Endothelial cell of umbilical vein (primary cell): ENCODE results near the gene CDIPT.

ENCODE experiments used
- CTCF ChIP-seq, 2 donors: IDR thresholded peaks; 1 replicate in 1 of 2; 2 replicates in 1 of 2; pipeline ENCODE4 v1.5.1; 2011; ENCODE audit warnings: low read length in 2 of 2, mild to moderate bottlenecking in 2 of 2, moderate library complexity in 2 of 2, control low read depth in 1 of 2, inconsistent platforms in 1 of 2, low read depth in 1 of 2; ENCODE audit not compliant: insufficient read depth in 1 of 2; ENCODE audit errors: extremely low read depth in 1 of 2
- EZH2 ChIP-seq: IDR thresholded peaks from 2 replicates; pipeline ENCODE4 v1.6.1; 2012; ENCODE audit warnings: borderline replicate concordance, low read depth, mild to moderate bottlenecking, moderate library complexity, low read length, inconsistent platforms; ENCODE audit not compliant: severe bottlenecking
- JUN ChIP-seq: IDR thresholded peaks from 2 replicates; pipeline ENCODE4 v1.6.1; 2011; ENCODE audit warnings: borderline replicate concordance, low read depth; ENCODE audit not compliant: insufficient read length, insufficient read depth
- POLR2A ChIP-seq: IDR thresholded peaks from 2 replicates; pipeline ENCODE4 v1.6.1; 2012; ENCODE audit warnings: low read depth, mild to moderate bottlenecking, control low read depth, low read length
- POLR2AphosphoS5 ChIP-seq: IDR thresholded peaks from 2 replicates; pipeline ENCODE4 v1.6.1; 2012; ENCODE audit warnings: low read depth, mild to moderate bottlenecking, control low read depth, low read length, moderate library complexity; ENCODE audit not compliant: insufficient read depth
- TF ChIP-seq, protein P1 (sequence below): IDR thresholded peaks from 2 replicates; pipeline ENCODE4 v1.6.1; 2011; ENCODE audit not compliant: insufficient read depth, insufficient read length

DNA sequence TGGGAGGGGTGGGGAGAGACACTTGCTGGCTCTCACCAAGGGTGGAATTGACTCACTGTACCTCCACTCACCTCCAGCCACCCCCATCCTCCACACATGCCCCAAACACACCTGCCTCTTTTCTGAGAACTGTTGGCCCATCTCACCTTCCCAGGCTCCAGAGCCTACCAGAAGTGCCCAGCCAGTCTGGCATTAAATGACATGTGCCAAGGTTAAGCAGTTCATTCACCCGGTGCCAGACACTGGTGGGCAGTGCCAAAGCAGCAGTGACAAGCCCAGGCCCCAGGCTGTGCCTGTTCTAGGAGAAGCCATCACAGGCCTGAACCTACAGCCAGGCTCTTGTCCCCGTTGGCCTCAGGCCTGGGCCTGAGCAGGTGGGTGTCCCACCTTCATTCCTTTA is 31.5 kb downstream of the CDIPT start:
- TF ChIP-seq CTCF (IDR thresholded peaks at IDR 0.05; ENCODE audit: extremely low read depth in 1 of 2, insufficient read depth in 1 of 2, low read depth in 1 of 2, low read length in 2 of 2) = no peak
- TF ChIP-seq POLR2AphosphoS5 = no peak
- TF ChIP-seq POLR2A = no peak
- TF ChIP-seq EZH2 = no peak
- no peak for TF ChIP-seq JUN
- TF ChIP-seq, protein P1, sequence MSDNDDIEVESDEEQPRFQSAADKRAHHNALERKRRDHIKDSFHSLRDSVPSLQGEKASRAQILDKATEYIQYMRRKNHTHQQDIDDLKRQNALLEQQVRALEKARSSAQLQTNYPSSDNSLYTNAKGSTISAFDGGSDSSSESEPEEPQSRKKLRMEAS = no peak
